HCT116 (cell line): ENCODE data around the gene DKK2. TPM values are rescaled to one million over a fixed set of nuclear protein-coding genes. Genes with fewer than 3 reads are reported as not detected.

Source experiments
- ATAC-seq: fragments of 200-7000 bp; cut with Tn5 transposase; 2 replicates; pipeline ENCODE4 v1.9.1; 2020; ENCODE audit warnings: mild to moderate bottlenecking, moderate library complexity
- BruUV-seq: library from RNA; stranded (reverse); fragments of 400-500 nt; replicated peaks from 2 replicates; lab custom pipeline; 2021; lab: Mats Ljungman, UMichigan
- CTCF ChIA-PET: fragments of 300-600 bp; sonication (Branson Sonifier 250); formaldehyde crosslinking; loops from one replicate; lab custom pipeline; 2021; ENCODE audit warnings: antibody characterized with exemption; lab: Charles Lee
- POLR2A ChIA-PET: fragments of 300-600, 350-600 bp; sonication (Branson Sonifier 250); formaldehyde crosslinking; loops from one replicate; lab custom pipeline; 2021; ENCODE audit warnings: antibody characterized with exemption; lab: Charles Lee
- RAD21 ChIA-PET, 2 experiments: fragments of 300-600 bp; sonication (Branson Sonifier 250); formaldehyde crosslinking; loops; one replicate each; lab custom pipeline; 2023; ENCODE audit warnings: low total read pairs in 2 of 2; ENCODE audit not compliant: uncharacterized antibody in 2 of 2, unreplicated experiment in 2 of 2, low non-redundant PET in 1 of 2; lab: Charles Lee
- DNase-seq: peaks from one replicate; pipeline ENCODE4 v3.0.0-alpha.2; 2010; ENCODE audit warnings: low read depth, low spot score
- H2AFZ ChIP-seq: fragments of 200-600 bp; shearing (Covaris generic), sonication (generic); 2 replicates; pipeline ENCODE4 v1.6.1; 2017; ENCODE audit warnings: low read depth, mixed run types, mixed read lengths, antibody characterized with exemption, low read length; ENCODE audit not compliant: poor library complexity, severe bottlenecking
- H3K27ac ChIP-seq: 2 replicates; pipeline ENCODE4 v1.5.1; 2012; ENCODE audit warnings: low read depth, low read length
- H3K27me3 ChIP-seq: fragments of 200-600 bp; sonication (generic); 2 replicates; pipeline ENCODE4 v1.6.1; 2016; ENCODE audit warnings: mixed run types, low read length, mixed read lengths; ENCODE audit not compliant: insufficient read depth
- H3K36me3 ChIP-seq, 2 experiments: fragments of 200-500 bp in 1 of 2; fragments of 200-600 bp in 1 of 2; sonication (Bioruptor generic) in 1 of 2; sonication (generic) in 1 of 2; 2 replicates each; pipeline versions ENCODE4 v1.5.1 to v1.6.1; 2014 to 2016; ENCODE audit warnings: low read length in 2 of 2, inconsistent platforms in 1 of 2, mixed read lengths in 1 of 2, mixed run types in 1 of 2; ENCODE audit not compliant: insufficient read depth in 2 of 2, control insufficient read depth in 1 of 2
- H3K4me1 ChIP-seq, 2 experiments: fragments of 200-600 bp in 1 of 2; sonication (generic) in 1 of 2; 2 replicates each; pipeline versions ENCODE4 v1.5.1 to v1.6.1; 2012 to 2017; ENCODE audit warnings: low read length in 2 of 2, inconsistent platforms in 1 of 2, mild to moderate bottlenecking in 1 of 2, mixed read lengths in 1 of 2, mixed run types in 1 of 2, moderate library complexity in 1 of 2; ENCODE audit not compliant: insufficient read depth in 2 of 2, control insufficient read depth in 1 of 2
- H3K4me2 ChIP-seq: fragments of 200-600 bp; sonication (generic); 2 replicates; pipeline ENCODE4 v1.6.1; 2017; ENCODE audit warnings: mixed run types, low read length, mixed read lengths
- H3K4me3 ChIP-seq, 2 experiments: fragments of 200-600 bp in 1 of 2; sonication (generic) in 1 of 2; replicated peaks in 1 of 2; 2 replicates each; pipeline ENCODE4 v1.5.1; 2011 to 2016; ENCODE audit warnings: low read length in 2 of 2, control low read depth in 1 of 2, low read depth in 1 of 2, mild to moderate bottlenecking in 1 of 2, mixed read lengths in 1 of 2, mixed run types in 1 of 2
- H3K79me2 ChIP-seq: fragments of 200-600 bp; sonication (generic); 2 replicates; pipeline ENCODE4 v1.6.1; 2017; ENCODE audit warnings: mild to moderate bottlenecking, mixed run types, low read length, moderate library complexity, mixed read lengths; ENCODE audit not compliant: insufficient read depth
- H3K9ac ChIP-seq: fragments of 200-600 bp; sonication (generic); 2 replicates; pipeline ENCODE4 v1.6.1; 2016; ENCODE audit warnings: low read length, mixed read lengths
- H3K9me2 ChIP-seq: fragments of 200-600 bp; sonication (generic), shearing (Covaris generic); 2 replicates; pipeline ENCODE4 v1.6.1; 2017; ENCODE audit warnings: mixed run types, mild to moderate bottlenecking, moderate library complexity; ENCODE audit not compliant: insufficient read depth
- H3K9me3 ChIP-seq, 2 experiments: fragments of 200-500 bp in 1 of 2; fragments of 200-600 bp in 1 of 2; sonication (Bioruptor generic) in 1 of 2; sonication (generic) in 1 of 2; 2 replicates each; pipeline ENCODE4 v1.6.1; 2014 to 2017; ENCODE audit warnings: low read length in 2 of 2, mixed read lengths in 2 of 2, inconsistent platforms in 1 of 2, low read depth in 1 of 2, mild to moderate bottlenecking in 1 of 2, mixed run types in 1 of 2, moderate library complexity in 1 of 2; ENCODE audit not compliant: control insufficient read depth in 1 of 2, insufficient read depth in 1 of 2
- H4K20me1 ChIP-seq: fragments of 200-600 bp; sonication (generic), shearing (Covaris generic); 2 replicates; pipeline ENCODE4 v1.6.1; 2017; ENCODE audit warnings: mixed run types, mild to moderate bottlenecking, moderate library complexity; ENCODE audit not compliant: insufficient read depth
- CEBPB ChIP-seq: IDR thresholded peaks from 2 replicates; pipeline ENCODE4 v1.6.1; 2012; ENCODE audit warnings: low read depth
- ELF1 ChIP-seq: IDR thresholded peaks from 2 replicates; pipeline ENCODE4 v1.6.1; 2012; ENCODE audit warnings: low read depth, borderline replicate concordance
- EZH2phosphoT487 ChIP-seq: fragments of 200-600 bp; IDR thresholded peaks from 2 replicates; pipeline ENCODE4 v1.6.1; 2018; ENCODE audit warnings: antibody characterized with exemption, borderline replicate concordance
- FOSL1 ChIP-seq: IDR thresholded peaks from 2 replicates; pipeline ENCODE4 v1.6.1; 2012; ENCODE audit warnings: low read depth
- JUND ChIP-seq: IDR thresholded peaks from 2 replicates; pipeline ENCODE4 v1.6.1; 2012
- POLR2A ChIP-seq: IDR thresholded peaks from 2 replicates; pipeline ENCODE4 v1.7.0; 2011; ENCODE audit warnings: borderline replicate concordance; ENCODE audit not compliant: insufficient read depth, insufficient read length; ENCODE audit errors: extremely low read depth
- RAD21 ChIP-seq: IDR thresholded peaks from 2 replicates; pipeline ENCODE4 v1.6.1; 2012; ENCODE audit warnings: low read depth, mild to moderate bottlenecking
- SIN3A ChIP-seq: IDR thresholded peaks from 2 replicates; pipeline ENCODE4 v1.6.1; 2012; ENCODE audit warnings: low read depth
- SP1 ChIP-seq: IDR thresholded peaks from 2 replicates; pipeline ENCODE4 v1.6.1; 2012; ENCODE audit warnings: low read depth
- SRF ChIP-seq: IDR thresholded peaks from 2 replicates; pipeline ENCODE4 v1.6.1; 2012; ENCODE audit warnings: low read depth
- YY1 ChIP-seq: IDR thresholded peaks from 2 replicates; pipeline ENCODE4 v1.6.1; 2011; ENCODE audit warnings: low read length, low read depth, moderate library complexity, mild to moderate bottlenecking; ENCODE audit not compliant: insufficient replicate concordance; ENCODE audit errors: extremely low read depth
- ZNF274 ChIP-seq: fragments of 200-500 bp; sonication (Bioruptor generic); IDR thresholded peaks from 2 replicates; pipeline ENCODE4 v1.6.1; 2014; ENCODE audit warnings: mild to moderate bottlenecking, low read depth, low read length, inconsistent platforms
- intact Hi-C: fragments of 100-400 bp; cut with micrococcal nuclease; formaldehyde crosslinking; loops from 2 replicates; pipeline ENCODE4 v1.10.0; 2022
- total RNA-seq: library from RNA; stranded (reverse); gene quantifications from one replicate; pipeline ENCODE4 v1.2.1, GENCODE V29; 2021; ENCODE audit not compliant: unreplicated experiment
- TF ChIP-seq, protein P1 (sequence below), 3 experiments: fragments of 200-600 bp in 1 of 3; sonication (generic) in 1 of 3; IDR thresholded peaks in 2 of 3; conservative IDR thresholded peaks in 1 of 3; 2 replicates each; pipeline ENCODE4 v1.5.1; 2012 to 2017; ENCODE audit warnings: low read depth in 2 of 3, low read length in 2 of 3, antibody characterized with exemption in 1 of 3, borderline replicate concordance in 1 of 3, control low read depth in 1 of 3, mild to moderate bottlenecking in 1 of 3, mixed read lengths in 1 of 3, mixed run types in 1 of 3, moderate library complexity in 1 of 3; ENCODE audit not compliant: insufficient read depth in 1 of 3

DKK2 gene
- total RNA-seq, 1 experiment from 2014 or later: not detected

DNA sequence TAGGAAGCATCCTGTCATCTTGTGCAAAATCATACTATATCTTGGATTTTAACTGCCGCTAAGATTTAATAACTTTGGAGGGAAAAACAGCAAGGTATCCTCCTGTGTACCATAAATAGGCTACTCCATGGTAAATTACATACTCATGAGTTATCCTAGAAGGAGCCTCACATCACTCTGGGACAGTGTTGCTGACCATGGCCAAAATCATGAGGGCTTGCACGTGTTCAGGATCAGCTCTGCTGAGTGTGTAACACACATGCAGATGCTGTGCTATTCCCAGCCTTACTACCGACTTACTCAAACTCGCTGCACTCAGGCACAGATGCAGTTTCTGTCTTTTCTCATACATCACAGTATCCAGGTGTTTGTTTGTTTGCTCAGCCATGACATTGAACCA is 56.6 kb downstream of the DKK2 start:
- Histone ChIP-seq H3K9ac (no peak overlapping the region), H3K9me2 (no peaks in the 10 kb centered on the region), H3K79me2 (no peaks in the 10 kb centered on the region), H3K27ac (no peak overlapping the region), H3K36me3 (no peaks in the 10 kb centered on the region), H3K27me3 (no peaks in the 10 kb centered on the region), H4K20me1 (no peaks in the 10 kb centered on the region), H3K4me1 (no peaks in the 10 kb centered on the region), H3K4me2 (no peak overlapping the region), H3K9me3 (no peaks in the 10 kb centered on the region), H3K4me3 (no peak overlapping the region), H2AFZ (no peak overlapping the region)
- no peak for DNase-seq
- POLR2A ChIA-PET: no interaction called here
- CTCF ChIA-PET: no interaction called here
- no peak for TF ChIP-seq YY1
- TF ChIP-seq JUND: no peak
- TF ChIP-seq ELF1: no peak
- TF ChIP-seq ZNF274: no peak
- no peak for TF ChIP-seq SRF
- TF ChIP-seq CEBPB: no peak
- TF ChIP-seq SIN3A: no peak
- TF ChIP-seq, protein P1, sequence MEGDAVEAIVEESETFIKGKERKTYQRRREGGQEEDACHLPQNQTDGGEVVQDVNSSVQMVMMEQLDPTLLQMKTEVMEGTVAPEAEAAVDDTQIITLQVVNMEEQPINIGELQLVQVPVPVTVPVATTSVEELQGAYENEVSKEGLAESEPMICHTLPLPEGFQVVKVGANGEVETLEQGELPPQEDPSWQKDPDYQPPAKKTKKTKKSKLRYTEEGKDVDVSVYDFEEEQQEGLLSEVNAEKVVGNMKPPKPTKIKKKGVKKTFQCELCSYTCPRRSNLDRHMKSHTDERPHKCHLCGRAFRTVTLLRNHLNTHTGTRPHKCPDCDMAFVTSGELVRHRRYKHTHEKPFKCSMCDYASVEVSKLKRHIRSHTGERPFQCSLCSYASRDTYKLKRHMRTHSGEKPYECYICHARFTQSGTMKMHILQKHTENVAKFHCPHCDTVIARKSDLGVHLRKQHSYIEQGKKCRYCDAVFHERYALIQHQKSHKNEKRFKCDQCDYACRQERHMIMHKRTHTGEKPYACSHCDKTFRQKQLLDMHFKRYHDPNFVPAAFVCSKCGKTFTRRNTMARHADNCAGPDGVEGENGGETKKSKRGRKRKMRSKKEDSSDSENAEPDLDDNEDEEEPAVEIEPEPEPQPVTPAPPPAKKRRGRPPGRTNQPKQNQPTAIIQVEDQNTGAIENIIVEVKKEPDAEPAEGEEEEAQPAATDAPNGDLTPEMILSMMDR (IDR thresholded peaks at IDR 0.05 in 2 of 3, conservative IDR thresholded peaks at IDR 0.05 in 1 of 3; ENCODE audit: borderline replicate concordance in 1 of 3, insufficient read depth in 1 of 3, low read depth in 2 of 3, low read length in 2 of 3): no peak
- no peak for TF ChIP-seq SP1
- no peak for TF ChIP-seq EZH2phosphoT487
- no peak for TF ChIP-seq FOSL1
- TF ChIP-seq RAD21: no peak
- no peak for TF ChIP-seq POLR2A
- intact Hi-C loops: no loop called here
- RAD21 ChIA-PET: no interaction called here
- no peak for ATAC-seq
- BruUV-seq: no TSS peak
